Measurements from ENCODE around the gene ZNF74.
"Not testable (repeated sequence)": the region's sequence is repeated elsewhere in the genome, so short reads cannot be mapped to it uniquely, and the experiment has no call there.

ZNF74 gene

GRCh38 chr22:20441631-20442484, 47.9 kb downstream of the ZNF74 start:
- no peak for FAIRE-seq

GRCh38 chr22:20442485-20443284, 48.7 kb downstream of the ZNF74 start:
- DNase-seq (ENCODE audit: insufficient read length), result no peak
- FAIRE-seq, result no peak
- no peak for TF ChIP-seq POLR2AphosphoS5 (IDR thresholded peaks at IDR 0.05; ENCODE audit: low read depth, low read length)
- TF ChIP-seq TAF1 (IDR thresholded peaks at IDR 0.05; ENCODE audit: borderline replicate concordance, low read depth, low read length), result no peak
- no peak for TF ChIP-seq POLR2A (IDR thresholded peaks at IDR 0.05; ENCODE audit: low read depth, low read length)

More at GRCh38 chr22:20441631-20442484, 47.9 kb downstream of the ZNF74 start:
- TF ChIP-seq POLR2A (IDR thresholded peaks at IDR 0.05; ENCODE audit: low read depth, low read length) (no peak), POLR2AphosphoS5 (IDR thresholded peaks at IDR 0.05; ENCODE audit: low read depth, low read length) (no peak), TAF1 (IDR thresholded peaks at IDR 0.05; ENCODE audit: borderline replicate concordance, low read depth, low read length) (no peak)
- no peak for DNase-seq (ENCODE audit: insufficient read length)

GRCh38 chr22:20444325-20444724, 50.4 kb downstream of the ZNF74 start:
- TF ChIP-seq TAF1 (IDR thresholded peaks at IDR 0.05; ENCODE audit: borderline replicate concordance, low read depth, low read length) (no peak), POLR2AphosphoS5 (IDR thresholded peaks at IDR 0.05; ENCODE audit: low read depth, low read length) (no peak), POLR2A (IDR thresholded peaks at IDR 0.05; ENCODE audit: low read depth, low read length) (no peak)
- no peak for FAIRE-seq
- no peak for DNase-seq (ENCODE audit: insufficient read length)

GRCh38 chr22:20446383-20446970, 52.5 kb downstream of the ZNF74 start:
- no peak for TF ChIP-seq POLR2AphosphoS5 (IDR thresholded peaks at IDR 0.05; ENCODE audit: low read depth, low read length)
- no peak for TF ChIP-seq POLR2A (IDR thresholded peaks at IDR 0.05; ENCODE audit: low read depth, low read length)
- no peak for TF ChIP-seq TAF1 (IDR thresholded peaks at IDR 0.05; ENCODE audit: borderline replicate concordance, low read depth, low read length)
- FAIRE-seq, result no peak
- DNase-seq (ENCODE audit: insufficient read length), result no peak

- FAIRE-seq (no peak), DNase-seq (ENCODE audit: insufficient read length) (no peak)
- TF ChIP-seq POLR2AphosphoS5 (IDR thresholded peaks at IDR 0.05; ENCODE audit: low read depth, low read length), result no peak
- TF ChIP-seq TAF1 (IDR thresholded peaks at IDR 0.05; ENCODE audit: borderline replicate concordance, low read depth, low read length), result no peak
- no peak for TF ChIP-seq POLR2A (IDR thresholded peaks at IDR 0.05; ENCODE audit: low read depth, low read length)
Measured at GRCh38 chr22:20448630-20449029, 54.7 kb downstream of the ZNF74 start.

- no peak for TF ChIP-seq POLR2A (IDR thresholded peaks at IDR 0.05; ENCODE audit: low read depth, low read length)
- TF ChIP-seq TAF1 (IDR thresholded peaks at IDR 0.05; ENCODE audit: borderline replicate concordance, low read depth, low read length), result no peak
- no peak for TF ChIP-seq POLR2AphosphoS5 (IDR thresholded peaks at IDR 0.05; ENCODE audit: low read depth, low read length)
- FAIRE-seq, result no peak
- DNase-seq (ENCODE audit: insufficient read length), result no peak
Measured at GRCh38 chr22:20449819-20450550, 56.0 kb downstream of the ZNF74 start.

GRCh38 chr22:20450551-20450906, 56.6 kb downstream of the ZNF74 start:
- no peak for FAIRE-seq
- no peak for TF ChIP-seq POLR2A (IDR thresholded peaks at IDR 0.05; ENCODE audit: low read depth, low read length)
- no peak for TF ChIP-seq TAF1 (IDR thresholded peaks at IDR 0.05; ENCODE audit: borderline replicate concordance, low read depth, low read length)
- no peak for TF ChIP-seq POLR2AphosphoS5 (IDR thresholded peaks at IDR 0.05; ENCODE audit: low read depth, low read length)
- no peak for DNase-seq (ENCODE audit: insufficient read length)

GRCh38 chr22:20451129-20451778, 57.3 kb downstream of the ZNF74 start:
- FAIRE-seq; DNase-seq (ENCODE audit: insufficient read length): not testable (repeated sequence)

- FAIRE-seq, result no peak
- no peak for DNase-seq (ENCODE audit: insufficient read length)
- TF ChIP-seq TAF1 (IDR thresholded peaks at IDR 0.05; ENCODE audit: borderline replicate concordance, low read depth, low read length), result no peak
- TF ChIP-seq POLR2AphosphoS5 (IDR thresholded peaks at IDR 0.05; ENCODE audit: low read depth, low read length), result no peak
- no peak for TF ChIP-seq POLR2A (IDR thresholded peaks at IDR 0.05; ENCODE audit: low read depth, low read length)
Measured at GRCh38 chr22:20451920-20452319, 58.0 kb downstream of the ZNF74 start.

- DNase-seq (ENCODE audit: insufficient read length) (no peak), FAIRE-seq (no peak)
- TF ChIP-seq POLR2AphosphoS5 (IDR thresholded peaks at IDR 0.05; ENCODE audit: low read depth, low read length) (no peak), POLR2A (IDR thresholded peaks at IDR 0.05; ENCODE audit: low read depth, low read length) (no peak), TAF1 (IDR thresholded peaks at IDR 0.05; ENCODE audit: borderline replicate concordance, low read depth, low read length) (no peak)
Measured at GRCh38 chr22:20453222-20453621, 59.3 kb downstream of the ZNF74 start.

- no peak for DNase-seq (ENCODE audit: insufficient read length)
- FAIRE-seq, result no peak
- TF ChIP-seq POLR2A (IDR thresholded peaks at IDR 0.05; ENCODE audit: low read depth, low read length), result no peak
- TF ChIP-seq POLR2AphosphoS5 (IDR thresholded peaks at IDR 0.05; ENCODE audit: low read depth, low read length), result no peak
- TF ChIP-seq TAF1 (IDR thresholded peaks at IDR 0.05; ENCODE audit: borderline replicate concordance, low read depth, low read length), result no peak
Measured at GRCh38 chr22:20455709-20456063, 61.7 kb downstream of the ZNF74 start.

Measured in GM12892 (cell line).